Measurements from ENCODE around the gene ALS2. TPM values are rescaled to one million over a fixed set of nuclear protein-coding genes. Genes with fewer than 3 reads are reported as not detected.

Gene ALS2
- total RNA-seq, 2 donors from 2014 or later: 9.9 to 12.2 TPM

GRCh38 chr2:201656740-201657139 lies 124.0 kb downstream of the ALS2 start:
- Histone ChIP-seq H3K27me3 (no peaks in the 10 kb centered on the region), H3K4me1 (no peaks in the 10 kb centered on the region), H3K36me3 (replicated peaks in 1 of 2; ENCODE audit: insufficient read depth in 1 of 2, low read depth in 2 of 2) (no peaks in the 10 kb centered on the region), H3K9me3 (no peaks in the 10 kb centered on the region), H3K27ac (no peak overlapping the region), H3K4me3 (no peak overlapping the region)
- DNase-seq (no peak), ATAC-seq (no peak)
- TF ChIP-seq CTCF (IDR thresholded peaks at IDR 0.05): no peak
- no peak for TF ChIP-seq POLR2A (IDR thresholded peaks at IDR 0.05)
- intact Hi-C loops (cut with DNase I): no loop called here
- 58 to 70% methylated on average over 5 of the region's 5 CpGs for WGBS, 2 donors

- DNase-seq: no peak
- 85 to 94% methylated on average over 11 of the region's 11 CpGs for WGBS, 2 donors
- Histone ChIP-seq H3K27ac (no peak overlapping the region), H3K27me3 (no peaks in the 10 kb centered on the region), H3K36me3 (replicated peaks in 1 of 2; ENCODE audit: insufficient read depth in 1 of 2, low read depth in 2 of 2) (no peaks in the 10 kb centered on the region), H3K9me3 (no peaks in the 10 kb centered on the region), H3K4me1 (no peaks in the 10 kb centered on the region), H3K4me3 (no peak overlapping the region)
- TF ChIP-seq POLR2A (IDR thresholded peaks at IDR 0.05) (no peak), CTCF (IDR thresholded peaks at IDR 0.05) (no peak)
- intact Hi-C loops (cut with DNase I): no loop called here
- no peak for ATAC-seq
Observed at GRCh38 chr2:201656102-201656501, 124.6 kb downstream of the ALS2 start.

GRCh38 chr2:201654616-201655384 lies 125.9 kb downstream of the ALS2 start:
- 80 to 81% methylated on average over 5 of the region's 5 CpGs for WGBS, 2 donors
- H3K27me3 ChIP-seq: no peaks in the 10 kb centered on the region
- no peak overlapping the region for H3K27ac ChIP-seq
- H3K9me3 ChIP-seq: no peaks in the 10 kb centered on the region
- ATAC-seq (no peak), DNase-seq (no peak)
- no peaks in the 10 kb centered on the region for H3K4me1 ChIP-seq
- no peak for TF ChIP-seq POLR2A (IDR thresholded peaks at IDR 0.05)
- no peak for TF ChIP-seq CTCF (IDR thresholded peaks at IDR 0.05)
- intact Hi-C loops (cut with DNase I): no loop called here
- no peaks in the 10 kb centered on the region for H3K36me3 ChIP-seq (replicated peaks in 1 of 2; ENCODE audit: insufficient read depth in 1 of 2, low read depth in 2 of 2)
- no peak overlapping the region for H3K4me3 ChIP-seq

GRCh38 chr2:201653221-201653620 lies 127.5 kb downstream of the ALS2 start:
- no peaks in the 10 kb centered on the region for H3K27me3 ChIP-seq
- ATAC-seq (no peak), DNase-seq (no peak)
- no peaks in the 10 kb centered on the region for H3K9me3 ChIP-seq
- intact Hi-C loops (cut with DNase I): no loop called here
- no peaks in the 10 kb centered on the region for H3K4me1 ChIP-seq
- 65 to 66% methylated on average over 6 of the region's 6 CpGs for WGBS, 2 donors
- TF ChIP-seq CTCF (IDR thresholded peaks at IDR 0.05): no peak
- no peak for TF ChIP-seq POLR2A (IDR thresholded peaks at IDR 0.05)
- H3K4me3 ChIP-seq: no peak overlapping the region
- no peak overlapping the region for H3K27ac ChIP-seq
- no peaks in the 10 kb centered on the region for H3K36me3 ChIP-seq (replicated peaks in 1 of 2; ENCODE audit: insufficient read depth in 1 of 2, low read depth in 2 of 2)

Small RNA genes within 50 kb of the gene (small RNA-seq; reads per million reads assigned to genes)
- gene RF00019: not detected
- not detected for gene UBE2V1P11

Other genes starting within 250 kb of the ALS2 start
- gene TMEM237, start 137.4 kb downstream of the ALS2 start, total RNA-seq: 10 to 100 TPM in 1 of 2 donors, 1 to 10 TPM in 1; 9.3 to 10.5 TPM
- gene MPP4, start 82.3 kb downstream of the ALS2 start, total RNA-seq: not detected
- under 1 TPM in 1 of 2 donors, not detected in 1; 0.52 TPM for gene CDK15, start 25.6 kb upstream of the ALS2 start, total RNA-seq

Data from body of pancreas (tissue), 4 donors.